GM21367 (cell line): ENCODE data around the gene PPP6R2.
"Not testable (repeated sequence)": the region's sequence is repeated elsewhere in the genome, so short reads cannot be mapped to it uniquely, and the experiment has no call there.

Experiments
- ATAC-seq: cut with Tn5 transposase; IDR thresholded peaks from one replicate; pipeline ENCODE4 v1.9.1; 2021; ENCODE audit not compliant: unreplicated experiment

PPP6R2 gene

DNA sequence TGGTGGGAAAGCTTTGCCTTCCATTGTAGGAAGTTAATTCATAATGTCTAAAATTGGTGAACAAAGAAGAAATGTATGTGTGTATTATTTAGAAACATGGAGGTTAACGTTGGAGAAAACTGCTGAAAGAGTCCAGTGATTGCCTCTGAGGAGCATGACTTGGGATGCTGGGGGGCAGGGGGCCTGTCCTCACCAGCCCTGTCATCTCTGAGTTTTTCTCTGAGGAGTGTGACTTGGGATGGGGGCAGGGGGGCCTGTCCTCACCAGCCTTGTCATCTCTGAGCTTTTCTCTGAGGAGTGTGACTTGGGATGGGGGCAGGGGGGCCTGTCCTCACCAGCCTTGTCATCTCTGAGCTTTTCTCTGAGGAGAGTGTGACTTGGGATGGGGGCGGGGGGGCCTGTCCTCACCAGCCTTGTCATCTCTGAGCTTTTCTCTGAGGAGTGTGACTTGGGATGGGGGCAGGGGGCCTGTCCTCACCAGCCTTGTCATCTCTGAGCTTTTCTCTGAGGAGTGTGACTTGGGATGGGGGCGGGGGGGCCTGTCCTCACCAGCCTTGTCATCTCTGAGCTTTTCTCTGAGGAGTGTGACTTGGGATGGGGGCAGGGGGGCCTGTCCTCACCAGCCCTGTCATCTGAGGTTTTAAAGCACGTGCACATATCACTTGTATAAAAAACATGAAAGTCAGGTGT is 54.4 kb downstream of the PPP6R2 start:
- not testable (repeated sequence) for ATAC-seq

DNA sequence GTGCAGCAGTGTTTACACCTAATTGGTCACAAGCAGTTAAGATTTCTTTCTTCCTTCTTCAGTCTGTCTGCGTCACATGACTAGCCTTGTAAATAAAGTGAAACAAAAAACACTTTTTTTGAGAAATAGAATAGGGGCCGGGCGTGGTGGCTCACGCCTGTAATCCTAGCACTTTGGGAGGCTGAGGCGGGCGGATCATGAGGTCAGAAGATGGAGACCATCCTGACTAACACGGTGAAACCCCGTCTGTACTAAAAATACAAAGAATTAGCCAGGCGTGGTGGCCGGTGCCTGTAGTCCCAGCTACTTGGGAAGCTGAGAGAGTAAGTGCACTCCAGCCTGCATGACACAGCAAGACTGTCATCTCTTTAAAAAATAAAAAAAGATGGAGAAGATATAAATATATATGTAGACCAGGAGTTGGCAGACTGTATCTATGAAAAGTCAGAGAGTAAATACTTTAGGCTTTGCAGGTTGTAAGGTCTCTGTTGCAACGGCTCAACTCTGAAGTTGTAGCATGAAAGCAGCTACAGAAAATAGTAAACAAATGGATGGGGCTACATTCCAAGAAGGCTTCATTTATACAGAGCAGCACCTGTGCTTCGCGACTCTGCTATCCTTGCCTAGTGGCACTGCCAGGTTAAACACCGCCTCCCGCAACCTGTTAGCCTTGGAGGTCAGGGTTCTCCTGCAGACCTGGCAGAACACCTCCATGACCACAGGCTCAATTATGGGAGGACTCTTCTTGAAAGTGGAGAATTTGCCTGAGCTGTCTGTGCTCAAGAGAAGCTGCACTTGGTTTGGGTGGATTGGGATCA is 55.9 kb downstream of the PPP6R2 start:
- ATAC-seq = no peak

DNA sequence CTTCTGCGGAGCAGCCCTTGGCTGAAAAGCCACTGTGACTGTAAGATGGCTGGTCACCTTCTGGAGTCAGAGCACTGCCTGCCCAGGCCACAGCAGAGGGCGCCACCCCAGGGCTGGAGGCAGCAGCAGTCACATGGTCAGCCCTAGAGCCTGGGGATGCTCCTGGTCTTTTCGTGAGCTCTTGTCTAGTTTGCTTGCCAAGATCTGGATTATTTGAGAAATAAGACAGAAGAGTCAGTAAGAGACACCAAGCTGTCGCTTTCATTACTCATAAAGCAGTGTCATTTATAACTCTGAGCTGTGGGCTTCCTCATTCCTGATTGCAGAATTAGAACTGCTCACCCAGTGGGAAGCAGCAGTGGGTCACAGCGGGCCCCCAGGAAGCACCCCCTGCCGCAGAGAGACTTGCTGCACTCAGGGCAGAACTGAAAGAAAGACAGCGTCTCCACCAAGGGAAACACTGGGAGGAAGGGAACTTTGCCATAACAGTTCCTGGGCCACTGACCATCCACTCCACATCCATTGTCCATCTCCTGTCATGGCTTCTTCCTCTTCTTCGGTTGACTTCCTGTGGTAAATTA is 56.7 kb downstream of the PPP6R2 start:
- no peak for ATAC-seq

DNA sequence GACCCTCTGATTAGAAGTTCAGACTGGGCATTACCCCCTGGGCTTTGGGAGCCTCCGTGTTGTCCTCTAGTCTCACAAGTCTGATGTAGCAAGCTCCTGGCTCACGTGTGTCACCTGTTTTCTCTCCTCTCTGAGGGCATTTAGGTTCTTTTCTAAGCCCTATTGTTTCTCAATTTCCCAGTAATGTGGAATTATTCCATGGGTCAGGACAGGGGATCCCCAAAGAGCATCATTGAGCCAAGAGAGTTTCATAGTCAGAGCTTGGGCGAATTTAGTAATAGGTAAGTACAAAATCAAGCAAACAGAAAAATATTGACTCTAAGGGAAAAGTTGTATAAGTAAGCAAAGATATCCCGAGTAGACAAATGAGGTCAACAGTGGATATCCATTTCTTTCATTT is 57.3 kb downstream of the PPP6R2 start:
- no peak for ATAC-seq

DNA sequence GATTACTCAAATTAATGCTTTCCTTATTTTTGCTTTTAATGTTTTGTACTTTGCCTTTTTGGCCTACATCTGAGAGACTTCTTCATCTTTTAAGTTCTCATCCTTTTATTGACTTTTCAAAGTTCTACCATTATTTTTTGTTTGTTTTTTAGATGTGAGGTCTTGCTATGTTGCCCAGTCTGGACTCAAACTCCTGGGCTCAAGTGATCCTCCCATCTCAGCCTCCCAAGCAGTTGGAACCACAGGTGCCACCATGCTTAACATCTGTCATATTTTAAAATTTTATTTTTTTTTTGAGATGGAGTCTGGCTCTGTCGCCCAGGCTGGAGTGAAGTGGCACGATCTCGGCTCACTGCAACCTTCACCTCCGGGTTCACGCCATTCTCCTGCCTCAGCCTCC is 57.8 kb downstream of the PPP6R2 start:
- ATAC-seq = no peak

DNA sequence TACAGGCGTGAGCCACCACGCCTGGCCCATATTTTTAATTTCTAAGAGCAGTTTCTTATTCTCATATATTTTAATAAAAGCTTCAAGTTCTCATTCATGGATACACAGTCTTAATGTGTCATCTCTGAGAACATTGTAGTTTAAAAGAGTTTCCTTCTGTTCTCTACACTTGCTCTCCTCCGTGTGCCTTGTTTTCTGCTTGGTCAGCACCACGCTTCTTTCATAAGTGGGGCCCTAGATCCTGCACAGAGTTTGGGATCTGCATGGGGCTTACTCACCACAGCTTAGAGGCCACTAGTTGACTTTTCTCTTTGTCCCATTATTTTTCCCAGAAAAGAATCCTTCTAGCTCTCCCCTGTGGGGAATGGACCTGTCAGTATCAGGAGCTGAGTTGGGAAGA is 58.8 kb downstream of the PPP6R2 start:
- ATAC-seq = no peak

DNA sequence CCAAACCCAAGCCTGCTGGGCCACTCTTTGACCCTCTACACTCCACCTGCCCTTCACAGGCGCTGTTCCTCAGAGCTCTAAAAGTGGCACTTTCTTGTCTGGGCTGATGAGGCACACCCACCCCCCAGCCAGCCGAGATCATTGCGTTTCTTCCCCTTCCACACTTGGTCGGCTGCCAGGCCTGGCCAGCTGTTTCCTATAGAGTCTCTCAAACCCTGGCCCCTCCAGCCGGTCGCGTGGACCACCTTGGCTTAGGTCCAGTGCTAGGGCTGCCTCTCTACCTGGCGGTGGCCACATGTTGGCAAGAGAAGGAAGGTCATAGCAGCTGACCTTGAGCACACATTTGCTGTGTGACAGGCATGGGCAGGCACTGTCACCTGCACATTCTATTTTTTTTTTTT is 60.6 kb downstream of the PPP6R2 start:
- ATAC-seq = no peak

DNA sequence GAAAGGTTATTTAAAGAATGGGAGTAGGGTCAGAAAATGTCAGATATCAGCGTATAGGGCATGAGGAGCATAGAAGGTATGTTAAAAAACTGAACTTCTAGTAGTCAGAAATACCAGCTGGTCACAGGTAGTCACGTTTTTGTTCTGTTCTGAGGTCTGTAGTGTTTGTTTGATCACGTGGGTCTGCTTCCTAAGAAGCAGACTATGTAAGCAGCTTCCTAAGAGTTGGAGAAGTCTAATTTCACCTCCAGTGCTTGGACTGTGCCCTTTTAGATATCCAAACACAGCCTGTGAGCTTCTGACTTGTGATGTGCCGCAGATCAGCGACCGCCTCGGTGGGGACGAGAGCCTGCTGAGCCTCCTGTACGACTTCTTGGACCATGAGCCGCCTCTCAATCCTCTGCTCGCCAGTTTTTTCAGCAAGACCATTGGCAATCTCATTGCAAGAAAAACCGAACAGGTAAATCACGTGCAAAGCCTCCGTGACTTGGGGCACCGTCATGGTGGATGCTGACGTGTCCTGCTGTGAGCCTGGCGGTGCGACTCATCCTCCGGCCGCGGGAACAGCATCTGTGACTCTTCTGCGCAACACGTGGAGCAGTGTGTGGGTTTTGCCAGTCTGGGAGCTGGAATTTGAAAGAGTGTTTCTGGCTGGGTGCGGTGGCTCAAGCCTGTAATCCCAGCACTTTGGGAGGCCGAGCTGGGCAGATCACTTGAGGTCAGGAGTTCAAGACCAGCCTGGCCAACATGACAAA is 63.5 kb downstream of the PPP6R2 start:
- no peak for ATAC-seq

DNA sequence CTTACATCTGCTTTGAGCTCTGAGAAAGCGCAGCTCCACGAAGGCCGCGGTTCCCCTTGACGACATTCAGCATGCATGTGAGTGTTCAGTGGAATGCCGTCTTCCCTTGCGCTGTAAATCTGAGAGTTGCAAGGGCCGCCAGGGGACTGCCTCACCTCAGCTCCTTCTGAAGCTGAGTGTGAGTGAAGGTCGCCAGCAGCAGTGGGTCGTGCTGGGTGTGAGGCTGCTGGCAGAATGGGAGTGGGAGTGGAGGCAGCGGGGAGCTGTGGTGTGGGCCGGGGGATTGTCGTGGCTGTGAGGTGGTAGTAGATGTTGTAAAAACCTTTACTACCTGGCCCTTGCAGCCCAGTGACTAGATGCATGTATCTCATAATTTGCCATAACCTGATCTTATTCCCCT is 65.2 kb downstream of the PPP6R2 start:
- no peak for ATAC-seq

DNA sequence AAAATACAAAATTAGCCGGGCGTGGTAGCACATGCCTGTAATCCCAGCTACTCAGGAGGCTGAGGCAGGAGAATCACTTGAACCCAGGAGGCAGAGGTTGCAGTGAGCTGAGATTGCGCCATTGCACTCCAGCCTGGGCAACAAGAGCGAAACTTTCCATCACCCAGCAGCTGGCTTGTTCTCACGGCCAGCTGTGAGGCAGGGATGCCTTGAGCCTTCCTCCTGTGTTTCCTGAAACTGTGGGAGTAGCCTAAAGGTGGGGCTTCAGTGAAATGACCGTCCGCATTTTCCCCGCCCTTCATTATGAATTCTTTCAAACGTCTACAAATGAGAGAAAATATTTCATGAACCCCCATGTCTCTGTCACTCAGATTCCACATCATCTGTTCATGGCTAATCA is 65.8 kb downstream of the PPP6R2 start:
- ATAC-seq = not testable (repeated sequence)

DNA sequence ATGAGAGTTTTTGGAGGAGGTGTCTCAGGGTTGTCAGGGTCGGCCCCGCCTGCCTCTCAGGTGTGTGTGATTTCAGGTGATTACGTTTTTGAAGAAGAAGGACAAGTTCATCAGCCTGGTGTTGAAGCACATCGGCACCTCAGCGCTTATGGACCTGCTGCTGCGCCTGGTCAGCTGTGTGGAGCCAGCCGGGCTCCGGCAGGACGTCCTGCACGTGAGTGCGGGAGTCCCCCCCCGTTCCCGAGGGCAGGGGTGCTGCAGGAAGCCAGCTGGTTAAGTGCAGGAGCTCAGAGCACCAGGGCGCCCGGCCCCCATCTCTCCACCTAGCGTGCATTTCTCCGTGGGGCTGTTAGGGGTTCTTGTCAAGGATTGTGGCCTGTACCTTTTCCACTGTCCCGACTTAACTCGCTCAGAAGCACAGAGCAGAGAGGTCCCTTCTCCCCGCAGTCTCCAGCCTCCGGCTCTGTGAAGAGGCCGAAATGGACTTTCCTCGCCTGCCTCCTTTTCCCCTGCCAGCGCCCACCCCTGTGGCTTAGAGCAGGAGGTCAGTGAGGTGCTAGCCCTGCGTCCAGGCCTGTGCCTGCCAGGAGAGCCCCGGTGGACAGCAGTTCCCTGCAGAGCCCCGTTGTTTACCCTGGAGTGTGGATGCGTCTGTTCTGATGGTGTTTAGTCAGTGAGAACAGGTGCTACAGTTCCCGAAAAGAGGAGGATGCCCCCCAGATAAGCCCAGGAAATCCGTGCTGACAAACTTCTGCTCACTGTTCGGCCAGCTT is 71.5 kb downstream of the PPP6R2 start:
- ATAC-seq = no peak

DNA sequence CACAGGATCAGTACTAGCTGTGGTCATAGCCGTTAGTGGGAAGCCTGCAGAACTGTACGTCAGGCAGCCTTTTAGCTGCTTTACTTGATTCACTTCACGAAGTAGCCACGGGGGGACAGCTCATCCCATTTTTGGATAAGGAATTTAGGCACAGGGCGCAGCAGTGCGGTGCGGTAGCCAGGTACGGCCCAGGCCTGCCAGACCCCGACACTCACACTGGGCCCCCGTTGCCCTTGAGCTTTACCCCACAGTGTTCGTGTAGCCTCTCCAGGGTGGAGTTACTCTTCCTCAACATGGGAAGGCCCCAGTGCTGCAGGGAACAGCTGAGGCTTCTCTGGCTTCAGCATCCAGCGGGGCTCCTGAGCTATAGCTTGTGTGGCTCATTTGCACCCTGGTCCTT is 72.3 kb downstream of the PPP6R2 start:
- no peak for ATAC-seq

DNA sequence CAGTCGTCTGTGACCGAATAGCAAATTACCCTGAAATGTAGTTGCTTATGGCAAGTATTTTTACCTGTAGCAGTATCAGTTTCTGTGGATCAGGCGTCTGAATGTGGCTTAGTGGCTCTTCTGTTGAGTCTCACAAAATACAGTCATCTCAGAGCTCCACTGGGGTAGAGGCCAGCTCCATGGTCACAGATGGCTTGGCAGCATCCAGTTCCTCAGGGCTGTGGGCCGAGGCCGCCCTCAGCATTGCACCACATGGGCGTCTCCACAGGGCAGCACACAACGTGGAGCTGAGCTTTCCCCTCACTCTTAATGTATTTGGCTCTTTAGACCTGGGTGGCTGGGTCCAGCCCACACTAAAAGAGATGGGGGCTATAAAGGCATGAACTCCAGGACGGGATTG is 73.9 kb downstream of the PPP6R2 start:
- ATAC-seq = no peak

DNA sequence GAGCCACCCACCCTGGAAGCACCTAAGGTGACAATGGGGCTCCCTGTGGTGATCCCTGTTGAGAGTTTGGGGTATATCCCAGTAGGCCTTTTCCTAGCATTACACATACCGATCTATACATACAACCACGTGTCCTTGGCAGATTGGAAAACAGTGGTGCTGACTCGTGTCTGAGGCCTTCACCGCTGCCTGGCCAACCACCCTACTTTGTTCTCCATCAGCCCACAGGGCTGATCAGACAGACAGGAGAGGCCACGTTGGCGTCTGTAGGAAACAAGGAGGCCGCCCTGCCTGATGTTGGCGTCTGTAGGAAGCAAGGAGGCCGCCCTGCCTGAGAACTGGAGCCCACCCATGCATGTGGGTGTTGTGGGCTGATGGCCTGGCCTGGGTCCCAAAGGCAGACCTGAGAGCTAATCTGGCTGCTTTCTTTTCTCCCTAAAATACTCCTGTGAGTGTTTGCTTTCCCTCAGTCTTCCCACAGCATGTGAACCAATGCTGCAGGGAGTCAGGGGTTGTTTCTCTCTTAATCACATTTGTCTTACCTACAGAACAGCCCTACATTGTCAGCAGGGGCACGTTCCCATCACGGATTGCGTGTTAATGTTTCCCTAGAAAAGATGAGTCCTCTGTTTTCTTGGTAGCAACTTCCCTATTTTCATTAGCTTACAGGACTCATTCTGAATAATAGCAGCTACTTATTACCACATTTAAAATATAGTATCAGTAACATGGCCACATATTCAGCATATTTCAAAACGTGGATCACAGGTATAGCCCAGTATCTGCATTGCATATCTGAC is 74.5 kb downstream of the PPP6R2 start:
- ATAC-seq = no peak

DNA sequence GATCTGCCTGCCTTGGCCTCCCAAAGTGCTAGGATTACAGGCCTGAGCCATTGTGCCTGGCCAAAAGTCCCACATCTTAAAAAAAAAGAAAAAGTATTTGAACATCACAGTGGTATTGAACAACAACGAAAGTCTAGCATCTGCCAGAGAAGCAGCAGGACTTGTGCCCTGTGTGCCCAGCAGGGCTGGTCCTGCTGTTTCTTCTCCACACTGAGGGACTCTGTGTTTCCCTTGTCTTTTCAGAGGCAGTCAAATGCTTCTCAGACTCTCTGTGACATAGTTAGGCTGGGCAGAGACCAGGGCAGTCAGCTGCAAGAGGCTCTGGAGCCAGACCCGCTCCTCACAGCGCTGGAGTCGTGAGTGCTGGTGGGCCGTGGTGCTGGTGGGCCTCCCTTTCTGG is 75.5 kb downstream of the PPP6R2 start:
- ATAC-seq = no peak

DNA sequence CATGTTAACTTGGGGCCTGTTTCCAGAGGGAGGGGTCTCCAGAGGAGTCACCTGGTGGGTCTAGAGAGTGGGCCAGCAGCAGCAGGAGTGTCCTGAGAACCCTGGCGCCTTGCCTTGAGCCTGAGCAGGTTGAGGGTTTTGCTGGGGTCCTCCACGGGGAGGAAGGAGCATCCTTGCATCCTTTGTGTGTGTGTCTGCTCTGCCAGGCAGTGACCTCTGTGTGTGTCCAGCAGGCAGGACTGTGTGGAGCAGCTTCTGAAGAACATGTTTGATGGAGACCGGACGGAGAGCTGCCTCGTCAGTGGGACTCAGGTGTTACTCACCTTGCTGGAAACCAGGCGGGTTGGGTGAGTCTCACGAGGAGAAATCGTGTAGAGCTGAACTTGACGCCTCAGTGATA is 76.0 kb downstream of the PPP6R2 start:
- ATAC-seq = no peak

DNA sequence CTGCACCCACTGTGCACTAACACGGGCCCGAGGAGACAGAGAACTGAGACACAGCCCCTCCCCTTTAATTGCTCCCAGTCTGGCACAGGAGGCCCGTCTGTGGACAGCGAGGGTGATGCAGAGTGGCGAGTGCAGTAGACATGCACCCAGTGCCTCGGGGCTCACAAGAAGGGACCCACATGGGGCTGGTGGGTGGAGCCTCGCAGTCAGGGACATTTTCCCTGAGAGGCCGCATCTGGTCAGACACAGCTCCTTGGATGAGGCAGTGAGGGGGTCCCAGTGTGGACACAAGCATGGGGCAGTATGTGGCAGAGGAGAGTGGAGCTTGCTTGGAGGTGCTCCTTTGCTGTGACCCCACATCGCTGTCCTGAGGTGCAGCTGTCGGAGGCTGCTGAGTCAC is 76.9 kb downstream of the PPP6R2 start:
- ATAC-seq = no peak

DNA sequence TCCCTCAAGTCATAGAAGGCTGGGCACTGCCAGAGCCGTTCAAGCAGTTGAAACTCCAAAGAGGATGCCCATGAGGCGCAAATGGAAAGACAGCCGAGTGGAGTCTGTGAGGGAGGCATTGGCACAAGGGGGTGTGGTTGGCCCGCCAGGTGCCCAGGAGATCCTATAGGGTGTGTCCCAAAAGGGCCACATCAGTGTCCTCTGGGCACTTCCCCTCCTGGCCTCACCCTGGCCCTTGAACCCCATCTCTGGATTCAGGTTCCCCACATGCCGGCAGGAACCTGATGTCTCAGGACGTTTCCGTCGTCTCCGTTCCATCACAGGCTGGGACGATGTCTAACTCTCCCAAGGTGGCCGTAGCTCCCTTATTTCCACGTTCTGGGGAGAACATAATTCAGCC is 77.5 kb downstream of the PPP6R2 start:
- no peak for ATAC-seq

DNA sequence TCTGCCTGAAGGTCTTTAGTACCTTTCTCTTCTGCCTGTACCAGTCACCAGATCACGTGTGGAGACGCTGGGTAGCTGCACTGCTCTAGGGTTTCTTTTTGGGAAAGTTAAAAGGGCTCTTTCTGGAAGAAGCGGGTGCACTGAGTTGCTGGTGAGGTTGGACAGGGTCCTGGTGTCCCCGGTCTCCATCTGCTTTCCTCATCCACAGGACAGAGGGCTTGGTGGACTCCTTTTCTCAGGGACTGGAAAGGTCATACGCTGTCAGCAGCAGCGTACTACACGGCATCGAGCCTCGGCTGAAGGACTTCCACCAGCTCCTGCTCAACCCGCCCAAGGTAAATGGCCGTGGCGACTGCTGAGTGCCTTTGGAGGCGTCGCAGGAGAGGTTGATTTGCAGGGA is 78.9 kb downstream of the PPP6R2 start:
- ATAC-seq = no peak
